Colon (tissue), 2 donors: Measurements from ENCODE around the gene OTOF.
"Not testable (repeated sequence)": the region's sequence is repeated elsewhere in the genome, so short reads cannot be mapped to it uniquely, and the experiment has no call there.

ENCODE experiments used
- FAIRE-seq: peaks from 2 replicates; lab custom pipeline; 2012; peaks lifted over from hg19 to GRCh38; lab: Jason Lieb, UNC
- donor health status: control.
- donor health status: control.

The OTOF gene

GRCh38 chr2:26479789-26480565, 2.1 kb upstream of the OTOF start:
- no peak for FAIRE-seq

GRCh38 chr2:26479131-26479788, 1.3 kb upstream of the OTOF start:
- FAIRE-seq, result no peak

GRCh38 chr2:26478366-26478765, 442 bp upstream of the OTOF start:
- FAIRE-seq, result no peak

GRCh38 chr2:26477126-26477910, 606 bp downstream of the OTOF start:
- no peak for FAIRE-seq

GRCh38 chr2:26475832-26476501, 2.0 kb downstream of the OTOF start:
- no peak for FAIRE-seq

- no peak for FAIRE-seq
These were observed 2.9 kb downstream of the OTOF start for GRCh38 chr2:26475037-26475436.

- FAIRE-seq, result no peak
These were observed 3.6 kb downstream of the OTOF start for GRCh38 chr2:26474261-26474785.

GRCh38 chr2:26473796-26474195, 4.1 kb downstream of the OTOF start:
- no peak for FAIRE-seq

GRCh38 chr2:26472821-26473655, 4.9 kb downstream of the OTOF start:
- no peak for FAIRE-seq

GRCh38 chr2:26471766-26472706, 5.9 kb downstream of the OTOF start:
- FAIRE-seq, result no peak

GRCh38 chr2:26471289-26471688, 6.6 kb downstream of the OTOF start:
- FAIRE-seq, result no peak

GRCh38 chr2:26470601-26471260, 7.2 kb downstream of the OTOF start:
- FAIRE-seq, result no peak

- no peak for FAIRE-seq
These were observed 8.0 kb downstream of the OTOF start for GRCh38 chr2:26469955-26470354.

GRCh38 chr2:26469092-26469710, 8.7 kb downstream of the OTOF start:
- no peak for FAIRE-seq

GRCh38 chr2:26468544-26468943, 9.4 kb downstream of the OTOF start:
- not testable (repeated sequence) for FAIRE-seq

- no peak for FAIRE-seq
These were observed 11.1 kb downstream of the OTOF start for GRCh38 chr2:26466662-26467310.

- FAIRE-seq, result no peak
These were observed 11.9 kb downstream of the OTOF start for GRCh38 chr2:26465981-26466471.

GRCh38 chr2:26465266-26465925, 12.5 kb downstream of the OTOF start:
- FAIRE-seq, result no peak
